PC-9 (cell line): ENCODE results near the gene NOP9.

ENCODE experiments used
- EZH2 ChIP-seq: fragments of 200-600 bp; sonication (generic); IDR thresholded peaks from 2 replicates; pipeline ENCODE4 v1.8.0; 2017; ENCODE audit warnings: antibody characterized with exemption, low read depth
- TF ChIP-seq, protein P1 (sequence below): fragments of 200-600 bp; sonication (generic); conservative IDR thresholded peaks from 2 replicates; pipeline ENCODE4 v1.6.1; 2017; ENCODE audit warnings: mixed run types, antibody characterized with exemption, mild to moderate bottlenecking, moderate library complexity

DNA sequence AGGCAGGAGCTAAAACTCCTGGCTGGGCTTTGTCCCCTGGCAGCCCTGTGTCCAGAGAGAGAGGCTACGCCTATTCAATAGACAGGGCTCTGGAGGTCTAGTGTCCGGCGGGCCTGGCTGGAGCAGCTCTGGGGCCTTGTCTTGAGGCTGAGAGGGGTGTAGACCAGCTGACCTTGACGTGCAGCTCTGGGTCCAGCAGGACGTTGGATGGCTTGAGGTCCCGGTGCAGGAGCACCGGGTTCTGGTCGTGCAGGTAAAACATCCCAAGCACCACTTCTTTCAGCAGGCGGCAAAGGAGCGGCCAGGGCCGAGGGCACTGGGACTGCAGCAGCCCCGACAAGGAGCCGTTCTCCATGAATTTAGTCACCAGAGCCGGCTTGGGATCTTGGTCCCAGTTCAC lies 39.2 kb downstream of the NOP9 start:
- TF ChIP-seq, protein P1, sequence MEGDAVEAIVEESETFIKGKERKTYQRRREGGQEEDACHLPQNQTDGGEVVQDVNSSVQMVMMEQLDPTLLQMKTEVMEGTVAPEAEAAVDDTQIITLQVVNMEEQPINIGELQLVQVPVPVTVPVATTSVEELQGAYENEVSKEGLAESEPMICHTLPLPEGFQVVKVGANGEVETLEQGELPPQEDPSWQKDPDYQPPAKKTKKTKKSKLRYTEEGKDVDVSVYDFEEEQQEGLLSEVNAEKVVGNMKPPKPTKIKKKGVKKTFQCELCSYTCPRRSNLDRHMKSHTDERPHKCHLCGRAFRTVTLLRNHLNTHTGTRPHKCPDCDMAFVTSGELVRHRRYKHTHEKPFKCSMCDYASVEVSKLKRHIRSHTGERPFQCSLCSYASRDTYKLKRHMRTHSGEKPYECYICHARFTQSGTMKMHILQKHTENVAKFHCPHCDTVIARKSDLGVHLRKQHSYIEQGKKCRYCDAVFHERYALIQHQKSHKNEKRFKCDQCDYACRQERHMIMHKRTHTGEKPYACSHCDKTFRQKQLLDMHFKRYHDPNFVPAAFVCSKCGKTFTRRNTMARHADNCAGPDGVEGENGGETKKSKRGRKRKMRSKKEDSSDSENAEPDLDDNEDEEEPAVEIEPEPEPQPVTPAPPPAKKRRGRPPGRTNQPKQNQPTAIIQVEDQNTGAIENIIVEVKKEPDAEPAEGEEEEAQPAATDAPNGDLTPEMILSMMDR, result no peak
- no peak for TF ChIP-seq EZH2
